HEK293 (cell line): Measurements from ENCODE around the gene TXNDC2.

Experiments used
- BCL11B ChIP-seq: fragments of 450-650 bp; formaldehyde crosslinking; IDR thresholded peaks from 2 replicates; pipeline ENCODE4 v1.5.1; 2016; ENCODE audit warnings: low read depth, missing biosample characterization, missing genetic modification characterization
- GFI1B ChIP-seq: fragments of 450-650 bp; formaldehyde crosslinking; IDR thresholded peaks from 2 replicates; pipeline ENCODE4 v1.5.1; 2016; ENCODE audit warnings: missing biosample characterization, missing genetic modification characterization
- HIC1 ChIP-seq: fragments of 450-650 bp; formaldehyde crosslinking; IDR thresholded peaks from 2 replicates; pipeline ENCODE4 v1.5.1; 2016; ENCODE audit warnings: missing biosample characterization, missing genetic modification characterization
- HOXD13 ChIP-seq: sonication (generic); formaldehyde crosslinking; IDR thresholded peaks from 2 replicates; pipeline ENCODE4 v1.8.0; 2022; ENCODE audit warnings: missing genetic modification reagents, borderline replicate concordance
- KLF16 ChIP-seq: fragments of 450-650 bp; formaldehyde crosslinking; IDR thresholded peaks from 2 replicates; pipeline ENCODE4 v1.5.1; 2017; ENCODE audit warnings: missing biosample characterization, missing genetic modification characterization
- KLF8 ChIP-seq: fragments of 450-650 bp; formaldehyde crosslinking; IDR thresholded peaks from 2 replicates; pipeline ENCODE4 v1.5.1; 2016; ENCODE audit warnings: missing biosample characterization, missing genetic modification characterization
- PRDM6 ChIP-seq: fragments of 450-650 bp; formaldehyde crosslinking; IDR thresholded peaks from 2 replicates; pipeline ENCODE4 v1.5.1; 2017; ENCODE audit warnings: missing biosample characterization, missing genetic modification characterization
- ZBTB7A ChIP-seq: fragments of 450-650 bp; formaldehyde crosslinking; IDR thresholded peaks from 2 replicates; pipeline ENCODE4 v1.5.1; 2016; ENCODE audit warnings: low read depth, missing biosample characterization, missing genetic modification characterization
- ZNF114 ChIP-seq: fragments of 450-650 bp; formaldehyde crosslinking; IDR thresholded peaks from 2 replicates; pipeline ENCODE4 v1.5.0; 2017; ENCODE audit warnings: missing biosample characterization, missing genetic modification characterization
- ZNF155 ChIP-seq: fragments of 450-650 bp; formaldehyde crosslinking; IDR thresholded peaks from 2 replicates; pipeline ENCODE4 v1.5.1; 2016; ENCODE audit warnings: missing biosample characterization, missing genetic modification characterization
- ZNF18 ChIP-seq: fragments of 450-650 bp; formaldehyde crosslinking; IDR thresholded peaks from 2 replicates; pipeline ENCODE4 v1.5.1; 2016; ENCODE audit warnings: missing biosample characterization, missing genetic modification characterization
- ZNF184 ChIP-seq: fragments of 450-650 bp; IDR thresholded peaks from 2 replicates; pipeline ENCODE4 v1.5.1; 2018; ENCODE audit warnings: missing biosample characterization, mild to moderate bottlenecking, missing genetic modification characterization
- ZNF248 ChIP-seq: fragments of 450-650 bp; formaldehyde crosslinking; IDR thresholded peaks from 2 replicates; pipeline ENCODE4 v1.5.1; 2017; ENCODE audit warnings: missing biosample characterization, missing genetic modification characterization
- ZNF266 ChIP-seq: fragments of 450-650 bp; formaldehyde crosslinking; IDR thresholded peaks from 2 replicates; pipeline ENCODE4 v1.5.1; 2016; ENCODE audit warnings: missing biosample characterization, missing genetic modification characterization, low read depth
- ZNF341 ChIP-seq: fragments of 450-650 bp; formaldehyde crosslinking; IDR thresholded peaks from 2 replicates; pipeline ENCODE4; 2016; ENCODE audit warnings: low read depth, missing biosample characterization, missing genetic modification characterization
- ZNF354C ChIP-seq: fragments of 450-650 bp; formaldehyde crosslinking; IDR thresholded peaks from 2 replicates; pipeline ENCODE4 v1.5.1; 2016; ENCODE audit warnings: missing biosample characterization, missing genetic modification characterization, low read depth, borderline replicate concordance
- ZNF398 ChIP-seq: fragments of 450-650 bp; formaldehyde crosslinking; IDR thresholded peaks from 2 replicates; pipeline ENCODE4 v1.5.1; 2017; ENCODE audit warnings: missing biosample characterization, missing genetic modification characterization
- ZNF416 ChIP-seq: fragments of 450-650 bp; formaldehyde crosslinking; IDR thresholded peaks from 2 replicates; pipeline ENCODE4 v1.5.1; 2016; ENCODE audit warnings: missing biosample characterization, missing genetic modification characterization
- ZNF548 ChIP-seq: fragments of 450-650 bp; formaldehyde crosslinking; IDR thresholded peaks from 2 replicates; pipeline ENCODE4 v1.5.1; 2016; ENCODE audit warnings: missing biosample characterization, missing genetic modification characterization
- ZNF555 ChIP-seq: fragments of 450-650 bp; formaldehyde crosslinking; conservative IDR thresholded peaks from 2 replicates; pipeline ENCODE4 v1.5.1; 2017; ENCODE audit warnings: missing biosample characterization, mild to moderate bottlenecking, missing genetic modification characterization, inconsistent platforms
- ZNF580 ChIP-seq: fragments of 450-650 bp; formaldehyde crosslinking; IDR thresholded peaks from 2 replicates; pipeline ENCODE4 v1.5.1; 2016; ENCODE audit warnings: missing biosample characterization, missing genetic modification characterization
- ZNF776 ChIP-seq: fragments of 450-650 bp; formaldehyde crosslinking; IDR thresholded peaks from 2 replicates; pipeline ENCODE4 v1.5.0; 2017; ENCODE audit warnings: missing biosample characterization, missing genetic modification characterization, borderline replicate concordance
- ZNF830 ChIP-seq: fragments of 450-650 bp; IDR thresholded peaks from 2 replicates; pipeline ENCODE4 v1.5.0; 2018; ENCODE audit warnings: missing biosample characterization, missing genetic modification characterization, low read depth, mild to moderate bottlenecking, moderate library complexity
- ZNF837 ChIP-seq: fragments of 450-650 bp; formaldehyde crosslinking; IDR thresholded peaks from 2 replicates; pipeline ENCODE4 v1.5.1; 2016; ENCODE audit warnings: missing biosample characterization, missing genetic modification characterization
- TF ChIP-seq, protein P1 (sequence below): fragments of 450-650 bp; formaldehyde crosslinking; IDR thresholded peaks from 2 replicates; pipeline ENCODE4 v1.5.1; 2016; ENCODE audit warnings: missing biosample characterization, missing genetic modification characterization
- TF ChIP-seq, protein P2 (sequence below): fragments of 450-650 bp; formaldehyde crosslinking; IDR thresholded peaks from 2 replicates; pipeline ENCODE4 v1.5.1; 2016; ENCODE audit warnings: missing biosample characterization, missing genetic modification characterization

TXNDC2 gene

GRCh38 chr18:9876867-9877654 is 8.7 kb upstream of the TXNDC2 start (continued):
- no peak for TF ChIP-seq HIC1
- TF ChIP-seq ZNF248, result no peak
- no peak for TF ChIP-seq ZNF837 (tag by site-specific recombination)
- no peak for TF ChIP-seq ZNF266 (tag by site-specific recombination)
- TF ChIP-seq ZNF830, result no peak
- no peak for TF ChIP-seq ZNF184 (tag by site-specific recombination)
- no peak for TF ChIP-seq ZBTB7A (tag by site-specific recombination)
- no peak for TF ChIP-seq ZNF114
- TF ChIP-seq, protein P1, sequence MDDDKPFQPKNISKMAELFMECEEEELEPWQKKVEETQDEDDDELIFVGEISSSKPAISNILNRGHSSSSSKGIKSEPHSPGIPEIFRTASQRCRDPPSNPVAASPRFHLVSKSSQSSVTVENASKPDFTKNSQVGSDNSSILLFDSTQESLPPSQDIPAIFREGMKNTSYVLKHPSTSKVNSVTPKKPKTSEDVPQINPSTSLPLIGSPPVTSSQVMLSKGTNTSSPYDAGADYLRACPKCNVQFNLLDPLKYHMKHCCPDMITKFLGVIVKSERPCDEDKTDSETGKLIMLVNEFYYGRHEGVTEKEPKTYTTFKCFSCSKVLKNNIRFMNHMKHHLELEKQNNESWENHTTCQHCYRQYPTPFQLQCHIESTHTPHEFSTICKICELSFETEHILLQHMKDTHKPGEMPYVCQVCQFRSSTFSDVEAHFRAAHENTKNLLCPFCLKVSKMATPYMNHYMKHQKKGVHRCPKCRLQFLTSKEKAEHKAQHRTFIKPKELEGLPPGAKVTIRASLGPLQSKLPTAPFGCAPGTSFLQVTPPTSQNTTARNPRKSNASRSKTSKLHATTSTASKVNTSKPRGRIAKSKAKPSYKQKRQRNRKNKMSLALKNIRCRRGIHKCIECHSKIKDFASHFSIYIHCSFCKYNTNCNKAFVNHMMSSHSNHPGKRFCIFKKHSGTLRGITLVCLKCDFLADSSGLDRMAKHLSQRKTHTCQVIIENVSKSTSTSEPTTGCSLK (tag by site-specific recombination), result no peak
- TF ChIP-seq ZNF18 (tag by site-specific recombination), result no peak
- no peak for TF ChIP-seq PRDM6 (tag by site-specific recombination)
- no peak for TF ChIP-seq ZNF548 (tag by site-specific recombination)
- TF ChIP-seq GFI1B (tag by site-specific recombination), result no peak
- TF ChIP-seq KLF16 (tag by site-specific recombination), result 0 out of 2 replicates have a peak, but pooled peaks have one; percentile 23
- TF ChIP-seq ZNF354C (tag by site-specific recombination), result no peak
- TF ChIP-seq HOXD13 (CRISPR knock-in tag), result no peak
- no peak for TF ChIP-seq ZNF776 (tag by site-specific recombination)
- no peak for TF ChIP-seq KLF8 (tag by site-specific recombination)
- TF ChIP-seq ZNF416, result no peak
- TF ChIP-seq, protein P2, sequence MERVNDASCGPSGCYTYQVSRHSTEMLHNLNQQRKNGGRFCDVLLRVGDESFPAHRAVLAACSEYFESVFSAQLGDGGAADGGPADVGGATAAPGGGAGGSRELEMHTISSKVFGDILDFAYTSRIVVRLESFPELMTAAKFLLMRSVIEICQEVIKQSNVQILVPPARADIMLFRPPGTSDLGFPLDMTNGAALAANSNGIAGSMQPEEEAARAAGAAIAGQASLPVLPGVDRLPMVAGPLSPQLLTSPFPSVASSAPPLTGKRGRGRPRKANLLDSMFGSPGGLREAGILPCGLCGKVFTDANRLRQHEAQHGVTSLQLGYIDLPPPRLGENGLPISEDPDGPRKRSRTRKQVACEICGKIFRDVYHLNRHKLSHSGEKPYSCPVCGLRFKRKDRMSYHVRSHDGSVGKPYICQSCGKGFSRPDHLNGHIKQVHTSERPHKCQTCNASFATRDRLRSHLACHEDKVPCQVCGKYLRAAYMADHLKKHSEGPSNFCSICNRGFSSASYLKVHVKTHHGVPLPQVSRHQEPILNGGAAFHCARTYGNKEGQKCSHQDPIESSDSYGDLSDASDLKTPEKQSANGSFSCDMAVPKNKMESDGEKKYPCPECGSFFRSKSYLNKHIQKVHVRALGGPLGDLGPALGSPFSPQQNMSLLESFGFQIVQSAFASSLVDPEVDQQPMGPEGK, result no peak
- no peak for TF ChIP-seq ZNF580 (tag by site-specific recombination)
- TF ChIP-seq ZNF555 (tag by site-specific recombination), result no peak
- TF ChIP-seq BCL11B (tag by site-specific recombination), result no peak
- peak; percentile 88 for TF ChIP-seq ZNF398 (tag by site-specific recombination)
- no peak for TF ChIP-seq ZNF155 (tag by site-specific recombination)
- no peak for TF ChIP-seq ZNF341
